CD4-positive, alpha-beta T cell treated with Interleukin-21 for 1 hour (primary cell): ENCODE results near the gene JPH4.

Experiments
- DNase-seq: peaks from one replicate; pipeline ENCODE4 v3.0.0-alpha.2; 2020

The JPH4 gene

GRCh38 chr14:23577710-23578392 is 739 bp downstream of the JPH4 start:
- no peak for DNase-seq

- no peak for DNase-seq
Measured at GRCh38 chr14:23577004-23577681, 1.4 kb downstream of the JPH4 start.

GRCh38 chr14:23573384-23574015 is 5.1 kb downstream of the JPH4 start:
- DNase-seq: no peak

GRCh38 chr14:23572836-23573235 is 5.8 kb downstream of the JPH4 start:
- no peak for DNase-seq

- no peak for DNase-seq
Measured at GRCh38 chr14:23572524-23572828, 6.1 kb downstream of the JPH4 start.

GRCh38 chr14:23571701-23572523 is 6.7 kb downstream of the JPH4 start:
- no peak for DNase-seq

- DNase-seq: no peak
Measured at GRCh38 chr14:23570806-23571483, 7.6 kb downstream of the JPH4 start.

- no peak for DNase-seq
Measured at GRCh38 chr14:23569443-23570151, 9.0 kb downstream of the JPH4 start.

- no peak for DNase-seq
Measured at GRCh38 chr14:23568600-23569331, 9.8 kb downstream of the JPH4 start.

- no peak for DNase-seq
Measured at GRCh38 chr14:23568021-23568599, 10.5 kb downstream of the JPH4 start.

GRCh38 chr14:23567186-23568020 is 11.2 kb downstream of the JPH4 start, which contains the start of gene AP1G2:
Gene AP1G2 (minus strand): TSS chr14:23567791. CDS start chr14:23567314, 477 bp downstream.
- peak; percentile 87 for DNase-seq

GRCh38 chr14:23566778-23567185 is 11.8 kb downstream of the JPH4 start:
- no peak for DNase-seq

- no peak for DNase-seq
Measured at GRCh38 chr14:23566112-23566777, 12.3 kb downstream of the JPH4 start.

GRCh38 chr14:23565626-23566025 is 13.0 kb downstream of the JPH4 start:
- no peak for DNase-seq

GRCh38 chr14:23564876-23565275 is 13.7 kb downstream of the JPH4 start:
- DNase-seq: no peak

GRCh38 chr14:23564181-23564812 is 14.3 kb downstream of the JPH4 start:
- no peak for DNase-seq

GRCh38 chr14:23563473-23564180 is 15.0 kb downstream of the JPH4 start:
- no peak for DNase-seq

- DNase-seq: peak; percentile 69
Measured at GRCh38 chr14:23562822-23563472, 15.6 kb downstream of the JPH4 start.
